GM18511 (cell line): ENCODE measurements around the gene ZNF536.

Source experiments
- ATAC-seq: cut with Tn5 transposase; IDR thresholded peaks from one replicate; pipeline ENCODE4 v1.9.1; 2021; ENCODE audit warnings: mild to moderate bottlenecking, moderate library complexity; ENCODE audit not compliant: unreplicated experiment

Gene ZNF536

GRCh38 chr19:30590596-30591229 is 218.5 kb downstream of the ZNF536 start:
- no peak for ATAC-seq

GRCh38 chr19:30593356-30593755 is 221.2 kb downstream of the ZNF536 start:
- ATAC-seq = no peak

- ATAC-seq = no peak
Observed at GRCh38 chr19:30593975-30594745, 222.0 kb downstream of the ZNF536 start.

- no peak for ATAC-seq
Observed at GRCh38 chr19:30596268-30596667, 224.1 kb downstream of the ZNF536 start.

GRCh38 chr19:30596813-30597399 is 224.7 kb downstream of the ZNF536 start:
- no peak for ATAC-seq

GRCh38 chr19:30598688-30599087 is 226.5 kb downstream of the ZNF536 start:
- no peak for ATAC-seq

GRCh38 chr19:30602661-30603350 is 230.6 kb downstream of the ZNF536 start:
- no peak for ATAC-seq

GRCh38 chr19:30604657-30605056 is 232.5 kb downstream of the ZNF536 start:
- ATAC-seq = no peak

GRCh38 chr19:30605333-30605732 is 233.1 kb downstream of the ZNF536 start:
- ATAC-seq = no peak

- ATAC-seq = no peak
Observed at GRCh38 chr19:30606114-30607050, 234.2 kb downstream of the ZNF536 start.
